H54 (cell line): ENCODE data around the gene PDHB.
"Not testable (repeated sequence)": the region's sequence is repeated elsewhere in the genome, so short reads cannot be mapped to it uniquely, and the experiment has no call there.

ENCODE experiments used
- DNase-seq: peaks from one replicate; pipeline ENCODE4 v3.0.0; 2011; ENCODE audit warnings: low spot score, mixed read lengths; ENCODE audit not compliant: insufficient read length
- FAIRE-seq: peaks from 3 replicates; lab custom pipeline; 2011; peaks lifted over from hg19 to GRCh38; lab: Jason Lieb, UNC
- POLR2A ChIP-seq: IDR thresholded peaks from 2 replicates; pipeline ENCODE4 v1.6.1; 2011; ENCODE audit warnings: low read depth, mild to moderate bottlenecking, low read length

The PDHB gene

DNA sequence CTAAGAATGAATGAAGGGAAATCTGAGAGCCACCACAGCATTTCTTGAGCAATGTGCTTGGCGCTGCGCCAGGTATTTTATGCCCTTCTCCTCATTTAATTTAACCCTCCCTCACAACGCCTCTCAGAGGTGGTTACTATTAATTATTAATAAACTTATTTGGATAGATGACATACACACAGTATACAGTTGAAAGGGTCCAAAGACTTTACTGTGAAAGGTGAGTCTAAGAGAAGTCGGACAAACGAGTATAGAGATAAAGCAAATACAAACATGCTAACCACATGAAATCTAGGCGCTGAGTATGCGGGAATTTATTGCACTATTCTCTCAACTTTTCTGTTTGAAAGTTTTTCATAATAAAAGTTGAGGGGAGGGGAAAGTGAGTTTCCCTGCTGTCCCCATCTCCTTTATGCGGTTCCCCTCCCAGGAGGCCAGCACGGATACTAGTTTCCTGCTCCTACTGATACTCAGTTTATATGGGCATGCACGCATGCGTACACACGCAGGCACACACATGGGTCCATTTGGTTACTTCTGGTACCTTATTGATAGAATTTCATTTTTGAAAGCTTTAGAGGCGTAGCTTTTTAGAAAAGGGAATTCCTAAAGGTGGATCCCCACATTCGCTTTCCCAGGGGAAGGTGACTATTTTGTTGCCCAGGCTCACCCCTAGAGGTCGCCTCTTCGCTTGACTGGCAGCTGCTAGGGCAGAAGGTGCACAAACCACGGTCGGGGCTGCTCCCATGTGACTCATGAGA lies 29.7 kb upstream of the PDHB start:
- TF ChIP-seq POLR2A = no peak
- FAIRE-seq = peak; percentile 96
- peak; percentile 87 for DNase-seq

DNA sequence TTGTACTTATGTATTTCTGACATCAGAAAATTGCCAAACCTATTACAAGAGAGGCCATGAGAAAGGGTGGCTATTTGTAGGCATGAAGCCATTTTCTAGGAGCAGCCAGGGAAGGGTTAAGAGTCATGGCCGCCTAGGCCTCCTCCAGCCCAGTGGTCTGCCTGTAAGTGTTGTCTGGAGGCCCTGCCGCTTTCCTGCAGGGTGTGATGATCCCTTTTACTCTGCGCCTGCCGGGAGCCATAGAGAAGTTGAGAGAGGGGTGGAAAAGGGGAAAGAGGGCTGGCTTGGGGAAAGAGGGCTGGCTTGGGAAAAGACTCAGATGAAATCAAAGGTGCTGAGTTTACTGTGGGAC lies 29.2 kb upstream of the PDHB start:
- no peak for TF ChIP-seq POLR2A
- DNase-seq = no peak
- no peak for FAIRE-seq

DNA sequence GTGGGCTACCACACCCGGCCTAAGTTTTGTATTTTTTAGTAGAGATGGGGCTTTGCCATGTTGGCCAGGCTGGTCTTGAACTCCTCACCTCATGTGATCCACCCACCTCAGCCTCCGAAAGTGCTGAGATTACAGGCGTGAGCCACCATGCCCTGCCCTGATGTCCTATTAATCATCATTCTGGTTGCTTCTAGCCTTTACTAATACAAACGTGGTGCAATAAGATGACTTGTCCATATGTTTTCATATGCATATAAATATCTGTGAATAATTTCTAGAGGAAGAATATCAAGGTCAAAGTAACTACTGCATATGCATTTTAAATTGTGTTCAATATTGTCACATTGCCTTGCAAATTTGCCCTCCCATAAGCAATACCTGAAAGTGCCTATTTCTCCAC lies 25.5 kb upstream of the PDHB start:
- DNase-seq (no peak), FAIRE-seq (no peak)
- TF ChIP-seq POLR2A = no peak

DNA sequence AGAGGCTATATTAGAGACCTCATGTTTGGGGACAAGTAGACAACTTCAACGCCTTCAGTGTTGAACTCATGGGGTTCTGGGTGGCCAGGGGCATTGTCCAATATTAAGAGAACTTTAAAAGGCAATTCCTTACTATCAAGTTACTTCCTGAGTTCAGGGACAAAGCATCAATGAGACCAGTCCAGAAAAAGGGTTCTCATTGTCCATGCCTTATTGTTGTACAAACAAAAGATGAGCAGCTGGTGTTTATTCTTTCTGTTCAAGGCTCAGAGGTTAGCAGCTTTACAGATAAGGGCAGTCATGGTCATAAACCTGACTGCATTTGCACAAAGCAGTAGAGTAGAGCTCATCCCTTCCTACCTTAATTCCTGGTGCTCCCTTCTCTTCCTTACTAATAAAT lies 18.5 kb upstream of the PDHB start:
- no peak for TF ChIP-seq POLR2A
- no peak for DNase-seq
- no peak for FAIRE-seq

DNA sequence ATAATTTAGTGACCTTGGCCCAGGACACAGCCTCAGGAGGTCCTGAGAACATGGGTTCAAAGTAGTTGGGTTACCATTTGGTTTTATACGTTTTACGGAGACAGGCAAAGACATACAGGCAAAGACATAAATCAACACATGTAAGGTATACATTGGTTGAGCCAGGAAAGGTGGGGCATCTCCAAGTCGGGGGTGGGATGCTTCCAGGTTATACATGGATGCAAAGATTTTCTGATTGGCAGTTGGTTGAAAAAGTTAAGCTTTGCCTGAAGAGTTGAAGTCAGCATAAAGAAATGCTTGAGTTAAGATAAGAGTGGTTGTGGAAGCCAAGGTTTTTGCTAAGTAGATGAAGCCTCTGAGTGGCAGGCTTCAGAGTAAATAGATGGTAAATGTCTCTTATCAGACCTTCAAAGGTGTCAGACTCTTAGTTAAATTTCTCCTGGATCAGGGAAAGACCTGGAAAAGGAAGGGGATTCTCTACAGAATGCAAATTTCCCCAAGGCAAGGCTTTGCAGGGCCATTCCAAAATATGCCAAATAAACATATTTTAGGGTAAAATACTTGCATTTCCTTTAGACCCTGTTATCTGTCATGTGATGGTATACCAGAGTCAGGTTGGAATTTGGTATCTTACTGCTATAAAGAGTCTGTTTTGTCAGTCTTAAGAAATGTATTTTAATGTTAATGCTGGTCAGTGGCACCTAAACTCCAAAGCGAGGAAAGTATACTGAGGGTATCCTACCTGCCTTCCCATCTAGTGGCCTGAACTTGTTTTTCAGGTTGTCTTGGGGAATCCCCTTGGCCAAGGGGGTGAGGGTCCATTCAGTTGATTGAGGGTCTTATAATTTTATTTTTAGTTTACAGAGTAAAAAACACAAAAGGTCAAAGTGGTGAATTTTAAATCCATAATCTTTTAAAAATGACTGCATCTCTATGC lies 8.2 kb upstream of the PDHB start:
- no peak for TF ChIP-seq POLR2A
- FAIRE-seq = no peak
- no peak for DNase-seq

DNA sequence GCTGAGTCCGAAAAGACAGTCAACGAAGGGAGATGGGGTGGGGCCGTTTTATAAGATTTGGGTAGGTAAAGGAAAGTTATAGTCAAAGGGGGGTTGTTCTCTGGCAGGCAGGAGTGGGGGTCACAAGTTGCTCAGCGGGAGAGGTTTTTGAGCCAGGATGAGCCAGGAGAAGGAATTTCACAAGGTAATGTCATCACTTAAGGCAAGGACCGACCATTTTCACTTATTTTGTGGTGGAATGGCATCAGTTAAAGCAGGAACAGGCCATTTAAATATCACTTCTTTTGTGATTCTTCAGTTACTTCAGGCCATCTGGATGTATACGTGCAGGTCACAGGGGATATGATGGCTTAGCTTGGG lies 7.3 kb upstream of the PDHB start:
- not testable (repeated sequence) for FAIRE-seq, DNase-seq

DNA sequence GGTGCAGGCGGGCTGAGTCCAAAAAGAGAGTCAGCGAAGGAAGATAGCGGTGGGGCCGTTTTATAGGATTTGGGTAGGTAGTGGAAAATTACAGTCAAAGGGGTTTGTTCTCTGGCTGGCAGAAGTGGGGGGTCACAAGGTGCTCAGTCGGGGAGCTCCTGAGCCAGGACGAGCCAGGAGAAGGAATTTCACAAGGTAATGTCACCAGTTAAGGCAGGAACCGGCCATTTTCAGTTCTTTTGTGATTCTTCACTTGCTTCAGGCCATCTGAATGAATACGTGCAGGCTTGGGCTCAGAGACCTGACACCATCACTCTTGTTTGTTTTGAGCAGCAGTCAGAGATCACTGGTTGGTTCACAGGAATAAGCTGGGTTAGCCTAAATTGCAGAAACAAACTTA lies 3.6 kb upstream of the PDHB start:
- not testable (repeated sequence) for DNase-seq, FAIRE-seq

DNA sequence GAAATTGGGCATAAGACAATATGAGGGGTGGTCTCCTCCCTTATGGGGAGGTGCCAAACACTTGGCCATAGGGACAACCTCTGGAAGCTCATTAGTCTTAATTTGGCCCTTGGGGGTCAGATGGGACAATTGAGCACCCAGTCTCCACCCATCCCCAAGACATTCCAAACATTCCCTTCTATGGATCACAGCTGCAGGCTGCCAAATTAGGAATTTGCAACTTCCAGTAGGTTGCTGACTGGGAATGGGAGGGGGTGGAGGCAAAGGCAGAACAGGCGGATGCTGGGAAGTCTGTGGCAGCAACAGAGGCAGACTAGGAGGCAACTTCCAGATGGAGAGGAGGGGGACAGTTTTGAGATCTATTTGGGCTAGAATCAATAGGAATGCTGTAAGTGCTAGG lies 1.4 kb upstream of the PDHB start:
- no peak for FAIRE-seq
- no peak for TF ChIP-seq POLR2A
- DNase-seq = peak; percentile 55

DNA sequence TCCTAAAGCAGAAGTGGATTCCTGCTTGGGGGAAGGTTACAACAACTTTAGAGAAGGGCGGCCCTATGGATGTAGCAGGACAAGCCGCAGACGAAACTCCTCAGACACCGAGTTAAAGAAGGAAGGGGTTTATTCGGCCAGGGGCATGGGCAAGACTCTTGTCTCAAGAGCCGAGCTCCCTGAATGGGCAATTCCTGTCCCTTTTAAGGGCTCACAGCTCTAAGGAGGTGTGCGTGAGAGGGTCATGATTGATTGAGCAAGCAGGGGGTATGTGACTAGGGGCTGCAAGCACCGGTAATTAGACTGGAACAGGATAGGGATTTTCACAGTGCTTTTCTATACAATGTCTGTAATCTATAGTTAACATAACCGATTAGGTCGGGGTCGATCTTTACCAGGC lies 879 bp upstream of the PDHB start:
- DNase-seq = no peak
- FAIRE-seq = no peak
- no peak for TF ChIP-seq POLR2A

DNA sequence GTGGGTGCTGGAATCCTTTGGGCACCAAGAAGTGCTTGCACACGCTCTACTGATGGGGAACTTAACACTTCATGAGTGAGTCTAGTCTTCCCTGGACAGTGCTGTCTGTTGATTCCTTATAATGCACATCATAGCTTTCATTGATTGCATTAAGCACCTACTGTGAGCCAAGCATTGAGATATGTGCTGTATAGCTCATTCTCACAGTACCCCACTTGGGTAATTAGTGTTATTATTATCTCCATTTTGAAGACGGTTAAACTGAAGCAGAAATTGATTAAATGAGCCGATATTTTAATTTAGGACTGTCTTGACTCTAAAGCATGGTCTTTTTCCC lies 504 bp upstream of the PDHB start:
- no peak for FAIRE-seq
- DNase-seq = no peak
- TF ChIP-seq POLR2A = no peak

DNA sequence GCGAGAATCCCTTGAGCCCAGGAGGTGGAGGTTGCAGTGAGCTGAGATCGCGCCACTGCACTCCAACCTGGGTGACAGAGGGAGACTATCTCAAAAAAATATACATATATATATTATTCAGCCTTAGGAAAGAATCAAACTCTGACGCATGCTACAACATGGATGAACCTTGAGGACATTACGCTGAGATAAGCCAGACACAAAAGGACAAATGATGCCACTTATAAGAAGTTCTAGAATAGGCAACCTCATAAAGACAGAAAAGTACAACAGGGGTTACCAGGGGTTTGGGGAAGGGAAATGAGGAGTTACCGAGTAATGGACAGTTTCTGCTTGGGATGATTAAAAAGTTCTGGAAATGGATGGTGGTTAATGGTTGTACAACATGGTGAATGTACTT lies 727 bp downstream of the PDHB start:
- no peak for DNase-seq
- no peak for TF ChIP-seq POLR2A
- FAIRE-seq = no peak

DNA sequence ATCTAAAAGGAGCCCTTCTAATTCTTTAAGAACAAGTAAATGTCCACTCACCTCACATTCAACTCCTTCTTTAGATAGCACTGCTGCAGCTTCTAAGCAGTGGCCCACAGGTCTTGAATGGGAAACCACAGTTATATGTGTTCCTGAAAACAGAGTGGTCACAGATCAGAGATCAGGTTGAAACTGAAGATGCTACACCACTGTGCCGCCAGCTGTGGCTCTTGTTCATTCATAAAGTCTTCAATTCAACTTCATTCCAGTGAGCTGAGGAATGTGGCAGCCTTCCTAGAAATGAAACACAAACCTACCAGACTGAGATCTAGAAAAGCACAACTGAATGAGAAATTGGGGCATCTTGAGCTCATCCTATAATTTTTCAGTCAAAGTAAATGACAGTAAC lies 4.0 kb downstream of the PDHB start:
- TF ChIP-seq POLR2A = no peak
- DNase-seq (no peak), FAIRE-seq (no peak)

DNA sequence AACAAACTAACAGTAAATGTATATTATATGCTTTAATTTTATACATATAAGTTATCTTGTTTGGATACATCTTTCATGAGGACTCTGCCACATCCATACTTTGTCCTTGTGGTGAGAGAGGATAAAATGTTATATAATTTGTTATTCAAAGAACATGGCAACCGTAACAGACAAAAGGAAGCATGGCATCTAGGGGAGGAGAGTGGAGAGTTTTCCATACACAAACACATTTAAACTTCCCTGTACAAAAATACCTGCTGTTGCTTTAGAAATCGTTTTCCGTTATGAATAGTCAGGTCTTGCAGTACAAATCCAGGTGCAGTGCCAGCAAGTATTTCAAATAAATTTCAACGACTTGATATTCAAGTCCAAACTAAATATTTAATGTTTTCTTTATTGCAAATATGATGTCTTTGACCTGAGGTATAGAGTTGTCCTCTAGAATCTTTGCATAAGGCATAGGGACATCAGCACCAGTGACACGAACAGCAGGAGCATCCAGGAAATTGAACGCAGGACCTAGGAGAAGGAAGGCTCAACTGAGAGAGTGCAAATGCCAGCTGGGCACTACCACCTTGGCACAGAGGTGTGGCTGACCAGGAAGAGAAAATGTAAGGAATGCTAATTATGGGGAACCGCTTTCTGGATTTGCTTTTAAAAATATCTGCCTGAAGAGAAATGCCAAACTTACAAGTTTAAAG lies 5.8 kb downstream of the PDHB start:
- no peak for FAIRE-seq
- DNase-seq = no peak
- TF ChIP-seq POLR2A = no peak

DNA sequence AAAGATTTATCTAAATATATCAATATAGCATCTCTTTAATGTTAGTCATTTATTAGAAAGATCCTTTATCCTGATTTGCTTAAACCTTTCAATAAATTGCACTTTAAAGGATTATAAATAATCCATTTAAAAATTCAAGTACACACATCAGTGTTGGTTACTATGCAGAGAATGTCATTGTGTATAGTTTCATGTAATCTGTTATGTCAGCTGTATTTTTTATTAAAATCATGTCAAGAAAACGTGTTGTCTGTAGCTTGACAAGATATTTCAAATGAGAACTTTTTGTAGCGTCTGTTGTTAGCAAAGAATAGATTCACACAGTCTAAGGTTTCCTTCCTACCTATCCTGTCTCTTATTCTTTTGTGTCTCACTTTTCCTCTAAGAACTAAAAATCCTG lies 7.8 kb downstream of the PDHB start:
- no peak for DNase-seq
- no peak for FAIRE-seq
- no peak for TF ChIP-seq POLR2A
